ENCODE measurements around the gene RFPL2.

Gene RFPL2

GRCh38 chr22:32232191-32232830 is 27.4 kb upstream of the RFPL2 start:
- no peak overlapping the region for H3K27ac ChIP-seq (ENCODE audit: poor library complexity, severe bottlenecking)
- peaks cover 31% of the 10 kb centered on the region for H3K36me3 ChIP-seq (ENCODE audit: low read depth)
- ATAC-seq (ENCODE audit: low read depth) (no peak), DNase-seq (ENCODE audit: low spot score) (no peak)
- H3K4me3 ChIP-seq (ENCODE audit: severe bottlenecking), result no peak overlapping the region
- TF ChIP-seq, protein P1, sequence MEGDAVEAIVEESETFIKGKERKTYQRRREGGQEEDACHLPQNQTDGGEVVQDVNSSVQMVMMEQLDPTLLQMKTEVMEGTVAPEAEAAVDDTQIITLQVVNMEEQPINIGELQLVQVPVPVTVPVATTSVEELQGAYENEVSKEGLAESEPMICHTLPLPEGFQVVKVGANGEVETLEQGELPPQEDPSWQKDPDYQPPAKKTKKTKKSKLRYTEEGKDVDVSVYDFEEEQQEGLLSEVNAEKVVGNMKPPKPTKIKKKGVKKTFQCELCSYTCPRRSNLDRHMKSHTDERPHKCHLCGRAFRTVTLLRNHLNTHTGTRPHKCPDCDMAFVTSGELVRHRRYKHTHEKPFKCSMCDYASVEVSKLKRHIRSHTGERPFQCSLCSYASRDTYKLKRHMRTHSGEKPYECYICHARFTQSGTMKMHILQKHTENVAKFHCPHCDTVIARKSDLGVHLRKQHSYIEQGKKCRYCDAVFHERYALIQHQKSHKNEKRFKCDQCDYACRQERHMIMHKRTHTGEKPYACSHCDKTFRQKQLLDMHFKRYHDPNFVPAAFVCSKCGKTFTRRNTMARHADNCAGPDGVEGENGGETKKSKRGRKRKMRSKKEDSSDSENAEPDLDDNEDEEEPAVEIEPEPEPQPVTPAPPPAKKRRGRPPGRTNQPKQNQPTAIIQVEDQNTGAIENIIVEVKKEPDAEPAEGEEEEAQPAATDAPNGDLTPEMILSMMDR (IDR thresholded peaks at IDR 0.05; ENCODE audit: poor library complexity, severe bottlenecking), result no peak
- H3K27me3 ChIP-seq (ENCODE audit: insufficient read depth, poor library complexity, severe bottlenecking), result no peaks in the 10 kb centered on the region
- H3K4me1 ChIP-seq (ENCODE audit: insufficient read depth, poor library complexity, severe bottlenecking), result no peaks in the 10 kb centered on the region
- H3K9me3 ChIP-seq (ENCODE audit: severe bottlenecking), result no peaks in the 10 kb centered on the region

- Histone ChIP-seq H3K27ac (ENCODE audit: poor library complexity, severe bottlenecking) (no peak overlapping the region), H3K4me3 (ENCODE audit: severe bottlenecking) (no peak overlapping the region), H3K27me3 (ENCODE audit: insufficient read depth, poor library complexity, severe bottlenecking) (no peaks in the 10 kb centered on the region), H3K36me3 (ENCODE audit: low read depth) (peaks cover 43% of the 10 kb centered on the region), H3K4me1 (ENCODE audit: insufficient read depth, poor library complexity, severe bottlenecking) (no peaks in the 10 kb centered on the region), H3K9me3 (ENCODE audit: severe bottlenecking) (no peaks in the 10 kb centered on the region)
- ATAC-seq (ENCODE audit: low read depth) (no peak), DNase-seq (ENCODE audit: low spot score) (no peak)
- TF ChIP-seq, protein P1 (IDR thresholded peaks at IDR 0.05; ENCODE audit: poor library complexity, severe bottlenecking), result no peak
These were observed 21.6 kb upstream of the RFPL2 start for GRCh38 chr22:32226326-32227104.

GRCh38 chr22:32222991-32223390 is 18.1 kb upstream of the RFPL2 start:
- ATAC-seq (ENCODE audit: low read depth) (no peak), DNase-seq (ENCODE audit: low spot score) (no peak)
- TF ChIP-seq, protein P1 (IDR thresholded peaks at IDR 0.05; ENCODE audit: poor library complexity, severe bottlenecking), result no peak
- H3K36me3 ChIP-seq (ENCODE audit: low read depth), result peaks cover 34% of the 10 kb centered on the region
- no peak overlapping the region for H3K27ac ChIP-seq (ENCODE audit: poor library complexity, severe bottlenecking)
- H3K9me3 ChIP-seq (ENCODE audit: severe bottlenecking), result no peaks in the 10 kb centered on the region
- H3K4me1 ChIP-seq (ENCODE audit: insufficient read depth, poor library complexity, severe bottlenecking), result no peaks in the 10 kb centered on the region
- no peak overlapping the region for H3K4me3 ChIP-seq (ENCODE audit: severe bottlenecking)
- no peaks in the 10 kb centered on the region for H3K27me3 ChIP-seq (ENCODE audit: insufficient read depth, poor library complexity, severe bottlenecking)

DNA sequence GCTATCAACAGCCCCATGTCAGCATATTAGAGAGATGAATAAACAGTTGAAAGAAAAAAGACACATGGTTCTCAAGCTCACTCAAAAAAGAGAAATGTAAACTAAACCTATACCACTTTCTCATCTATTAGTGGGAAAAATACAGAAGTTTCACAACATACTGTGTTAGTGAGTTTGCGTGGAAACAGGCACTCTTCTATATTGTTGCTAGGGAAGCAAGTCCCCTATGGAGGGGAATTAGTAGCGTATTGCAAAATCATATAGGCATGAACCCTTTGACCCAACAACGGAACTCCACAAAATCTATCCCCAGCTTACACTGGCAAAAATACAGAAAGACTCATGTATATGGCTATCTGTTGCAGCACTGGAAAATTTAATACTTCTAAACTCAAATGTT is 14.2 kb upstream of the RFPL2 start:
- no peak overlapping the region for H3K27ac ChIP-seq (ENCODE audit: poor library complexity, severe bottlenecking)
- H3K9me3 ChIP-seq (ENCODE audit: severe bottlenecking), result no peaks in the 10 kb centered on the region
- no peak overlapping the region for H3K4me3 ChIP-seq (ENCODE audit: severe bottlenecking)
- ATAC-seq (ENCODE audit: low read depth) (no peak), DNase-seq (ENCODE audit: low spot score) (no peak)
- H3K27me3 ChIP-seq (ENCODE audit: insufficient read depth, poor library complexity, severe bottlenecking), result no peaks in the 10 kb centered on the region
- TF ChIP-seq, protein P1 (IDR thresholded peaks at IDR 0.05; ENCODE audit: poor library complexity, severe bottlenecking), result no peak
- no peaks in the 10 kb centered on the region for H3K4me1 ChIP-seq (ENCODE audit: insufficient read depth, poor library complexity, severe bottlenecking)
- H3K36me3 ChIP-seq (ENCODE audit: low read depth), result peaks cover 15% of the 10 kb centered on the region; the same call in 1 of the 2 replicates

- Histone ChIP-seq H3K27me3 (ENCODE audit: insufficient read depth, poor library complexity, severe bottlenecking) (no peaks in the 10 kb centered on the region), H3K4me3 (ENCODE audit: severe bottlenecking) (no peak overlapping the region), H3K36me3 (ENCODE audit: low read depth) (peaks cover 13% of the 10 kb centered on the region; the same call in 1 of the 2 replicates), H3K27ac (ENCODE audit: poor library complexity, severe bottlenecking) (no peak overlapping the region), H3K9me3 (ENCODE audit: severe bottlenecking) (no peaks in the 10 kb centered on the region), H3K4me1 (ENCODE audit: insufficient read depth, poor library complexity, severe bottlenecking) (no peaks in the 10 kb centered on the region)
- DNase-seq (ENCODE audit: low spot score) (no peak), ATAC-seq (ENCODE audit: low read depth) (no peak)
- TF ChIP-seq, protein P1 (IDR thresholded peaks at IDR 0.05; ENCODE audit: poor library complexity, severe bottlenecking), result no peak
These were observed 13.6 kb upstream of the RFPL2 start for GRCh38 chr22:32218470-32218869.

Data from RWPE2 (cell line).